ENCODE data around the gene VPS13A. TPM values are rescaled to one million over a fixed set of nuclear protein-coding genes. Genes with fewer than 3 reads are reported as not detected.

VPS13A gene
- total RNA-seq, 2 experiments from 2014 or later: 40.9 to 42.3 TPM

GRCh38 chr9:77163884-77164283 lies 13.4 kb upstream of the VPS13A start:
- no peaks in the 10 kb centered on the region for H3K36me3 Mint-ChIP-seq (ENCODE audit: low read depth)
- no peak overlapping the region for H3K4me3 Mint-ChIP-seq
- CTCF ChIA-PET: interaction anchor here (1.7 kb wide), 1 partner anchor 13 kb away, joined by 3 read pairs; no protein-coding TSS in a partner anchor
- no peak for DNase-seq
- peaks cover 15% of the 10 kb centered on the region for H3K27me3 Mint-ChIP-seq
- H3K9me3 Mint-ChIP-seq: no peaks in the 10 kb centered on the region
- POLR2A ChIA-PET: no interaction called here
- no peak overlapping the region for H3K27ac Mint-ChIP-seq
- peaks cover 1% of the 10 kb centered on the region for H3K4me1 Mint-ChIP-seq

- Mint-ChIP-seq H3K27me3 (peaks cover 6% of the 10 kb centered on the region), H3K36me3 (ENCODE audit: low read depth) (no peaks in the 10 kb centered on the region), H3K4me1 (peaks cover 1% of the 10 kb centered on the region), H3K9me3 (no peaks in the 10 kb centered on the region), H3K4me3 (no peak overlapping the region), H3K27ac (no peak overlapping the region)
- CTCF ChIA-PET: interaction anchor here (1.2 to 4.1 kb wide), 8 partner anchors 9 to 321 kb away, joined by 3 to 31 read pairs (median 10); partner anchors contain the start of gene VPS13A
- POLR2A ChIA-PET: interaction anchor here (1.7 kb wide), 1 partner anchor 11 kb away, joined by 8 read pairs; the partner anchor contains the start of gene VPS13A
- no peak for DNase-seq
Observed at GRCh38 chr9:77166193-77166592, 11.1 kb upstream of the VPS13A start.

GRCh38 chr9:77170991-77171699 lies 6.2 kb upstream of the VPS13A start:
- H3K9me3 Mint-ChIP-seq: no peaks in the 10 kb centered on the region
- CTCF ChIA-PET: no interaction called here

GRCh38 chr9:77175151-77175550 lies 2.2 kb upstream of the VPS13A start:
- H3K4me1 Mint-ChIP-seq: peaks cover 19% of the 10 kb centered on the region
- no peaks in the 10 kb centered on the region for H3K9me3 Mint-ChIP-seq
- H3K27ac Mint-ChIP-seq: no peak overlapping the region
- POLR2A ChIA-PET: no interaction called here
- peaks cover 2% of the 10 kb centered on the region for H3K27me3 Mint-ChIP-seq
- DNase-seq: no peak
- CTCF ChIA-PET: interaction anchor here (3.6 kb wide), 1 partner anchor 8 kb away, joined by 31 read pairs; no protein-coding TSS in a partner anchor
- H3K36me3 Mint-ChIP-seq (ENCODE audit: low read depth): peaks cover 6% of the 10 kb centered on the region
- H3K4me3 Mint-ChIP-seq: no peak overlapping the region

More at GRCh38 chr9:77170991-77171699, 6.2 kb upstream of the VPS13A start:
- DNase-seq: no peak
- no peak overlapping the region for H3K27ac Mint-ChIP-seq
- peaks cover 1% of the 10 kb centered on the region for H3K4me1 Mint-ChIP-seq
- H3K27me3 Mint-ChIP-seq: peaks cover 2% of the 10 kb centered on the region
- POLR2A ChIA-PET: no interaction called here
- no peaks in the 10 kb centered on the region for H3K36me3 Mint-ChIP-seq (ENCODE audit: low read depth)
- no peak overlapping the region for H3K4me3 Mint-ChIP-seq

GRCh38 chr9:77176106-77176505 lies 1.2 kb upstream of the VPS13A start:
- no peak for DNase-seq
- Mint-ChIP-seq H3K4me1 (peaks cover 25% of the 10 kb centered on the region), H3K4me3 (no peak overlapping the region), H3K9me3 (no peaks in the 10 kb centered on the region), H3K36me3 (ENCODE audit: low read depth) (peaks cover 6% of the 10 kb centered on the region), H3K27ac (no peak overlapping the region), H3K27me3 (peaks cover 2% of the 10 kb centered on the region)
- CTCF ChIA-PET: interaction anchor here (3.6 kb wide), 1 partner anchor 9 kb away, joined by 31 read pairs; no protein-coding TSS in a partner anchor
- POLR2A ChIA-PET: interaction anchor here (1.6 kb wide), 1 partner anchor 9 kb away, joined by 8 read pairs; no protein-coding TSS in a partner anchor

- Mint-ChIP-seq H3K4me1 (peaks cover 25% of the 10 kb centered on the region), H3K27ac (peak overlapping the region; percentile 74), H3K36me3 (ENCODE audit: low read depth) (peaks cover 6% of the 10 kb centered on the region), H3K4me3 (peak overlapping the region; percentile 88), H3K9me3 (no peaks in the 10 kb centered on the region), H3K27me3 (peaks cover 2% of the 10 kb centered on the region)
- no peak for DNase-seq
- ChIA-PET CTCF (interaction anchor here (0.8 to 3.6 kb wide), 2 partner anchors 10 to 257 kb away, joined by 3 to 31 read pairs; no protein-coding TSS in a partner anchor), POLR2A (interaction anchor here (0.8 to 1.6 kb wide), 3 partner anchors 10 to 299 kb away, joined by 3 to 8 read pairs (median 5); no protein-coding TSS in a partner anchor)
Observed at GRCh38 chr9:77176686-77177142, 620 bp upstream of the VPS13A start.

GRCh38 chr9:77177894-77178794 lies 810 bp downstream of the VPS13A start:
- POLR2A ChIA-PET: interaction anchor here (1.5 kb wide), 1 partner anchor 298 kb away, joined by 5 read pairs; no protein-coding TSS in a partner anchor

GRCh38 chr9:77180056-77180455 lies 2.7 kb downstream of the VPS13A start:
- Mint-ChIP-seq H3K27ac (no peak overlapping the region), H3K9me3 (no peaks in the 10 kb centered on the region), H3K27me3 (peaks cover 2% of the 10 kb centered on the region), H3K4me1 (peaks cover 25% of the 10 kb centered on the region), H3K36me3 (ENCODE audit: low read depth) (peaks cover 16% of the 10 kb centered on the region), H3K4me3 (peak overlapping the region; percentile 88)
- ChIA-PET POLR2A (no interaction called here), CTCF (no interaction called here)
- no peak for DNase-seq

More at GRCh38 chr9:77177894-77178794, 810 bp downstream of the VPS13A start:
- H3K36me3 Mint-ChIP-seq (ENCODE audit: low read depth): peaks cover 11% of the 10 kb centered on the region
- H3K4me1 Mint-ChIP-seq: peaks cover 25% of the 10 kb centered on the region
- CTCF ChIA-PET: interaction anchor here (1.7 kb wide), 1 partner anchor 11 kb away, joined by 4 read pairs; no protein-coding TSS in a partner anchor
- H3K27ac Mint-ChIP-seq: peak overlapping the region; percentile 80
- peak overlapping the region; percentile 88 for H3K4me3 Mint-ChIP-seq
- peaks cover 2% of the 10 kb centered on the region for H3K27me3 Mint-ChIP-seq
- DNase-seq: peak; percentile 60
- no peaks in the 10 kb centered on the region for H3K9me3 Mint-ChIP-seq

GRCh38 chr9:77183581-77183980 lies 6.2 kb downstream of the VPS13A start:
- Mint-ChIP-seq H3K9me3 (peaks cover 3% of the 10 kb centered on the region), H3K27me3 (no peaks in the 10 kb centered on the region), H3K4me1 (peaks cover 22% of the 10 kb centered on the region), H3K4me3 (no peak overlapping the region), H3K27ac (no peak overlapping the region), H3K36me3 (ENCODE audit: low read depth) (peaks cover 27% of the 10 kb centered on the region)
- no peak for DNase-seq
- ChIA-PET CTCF (interaction anchor here (1.1 kb wide), 1 partner anchor 273 kb away, joined by 3 read pairs; no protein-coding TSS in a partner anchor), POLR2A (interaction anchor here (1.0 kb wide), 1 partner anchor 16 kb away, joined by 3 read pairs; no protein-coding TSS in a partner anchor)

GRCh38 chr9:77188242-77188641 lies 10.9 kb downstream of the VPS13A start:
- peaks cover 16% of the 10 kb centered on the region for H3K9me3 Mint-ChIP-seq
- H3K4me3 Mint-ChIP-seq: no peak overlapping the region
- DNase-seq: no peak
- ChIA-PET POLR2A (no interaction called here), CTCF (no interaction called here)
- peaks cover 12% of the 10 kb centered on the region for H3K4me1 Mint-ChIP-seq
- H3K36me3 Mint-ChIP-seq (ENCODE audit: low read depth): peaks cover 38% of the 10 kb centered on the region
- H3K27ac Mint-ChIP-seq: no peak overlapping the region
- H3K27me3 Mint-ChIP-seq: no peaks in the 10 kb centered on the region

- ChIA-PET CTCF (interaction anchor here (1.6 kb wide), 1 partner anchor 27 kb away, joined by 8 read pairs; no protein-coding TSS in a partner anchor), POLR2A (no interaction called here)
- no peaks in the 10 kb centered on the region for H3K27me3 Mint-ChIP-seq
Observed at GRCh38 chr9:77194423-77194822, 17.1 kb downstream of the VPS13A start.

GRCh38 chr9:77210116-77210515 lies 32.8 kb downstream of the VPS13A start:
- H3K4me3 Mint-ChIP-seq: no peak overlapping the region
- H3K36me3 Mint-ChIP-seq (ENCODE audit: low read depth): peaks cover 25% of the 10 kb centered on the region
- H3K27me3 Mint-ChIP-seq: no peaks in the 10 kb centered on the region
- H3K4me1 Mint-ChIP-seq: no peaks in the 10 kb centered on the region
- POLR2A ChIA-PET: interaction anchor here (0.7 kb wide), 1 partner anchor 76 kb away, joined by 3 read pairs; no protein-coding TSS in a partner anchor
- CTCF ChIA-PET: interaction anchor here (0.7 kb wide), 1 partner anchor 288 kb away, joined by 3 read pairs; no protein-coding TSS in a partner anchor
- H3K27ac Mint-ChIP-seq: no peak overlapping the region
- H3K9me3 Mint-ChIP-seq: no peaks in the 10 kb centered on the region
- DNase-seq: no peak

More at GRCh38 chr9:77194423-77194822, 17.1 kb downstream of the VPS13A start:
- Mint-ChIP-seq H3K4me3 (no peak overlapping the region), H3K9me3 (peaks cover 11% of the 10 kb centered on the region), H3K36me3 (ENCODE audit: low read depth) (peaks cover 18% of the 10 kb centered on the region), H3K4me1 (peaks cover 10% of the 10 kb centered on the region), H3K27ac (no peak overlapping the region)
- no peak for DNase-seq

Measured in activated CD4-positive, alpha-beta memory T cell treated with anti-CD3 and anti-CD28 coated beads, Interleukin-2, amount 10 ng/mL, durations not matched to agents 7 days and 5 days (primary cell).